ENCODE data around the gene LZIC.
"Not testable (repeated sequence)": the region's sequence is repeated elsewhere in the genome, so short reads cannot be mapped to it uniquely, and the experiment has no call there.

LZIC gene

DNA sequence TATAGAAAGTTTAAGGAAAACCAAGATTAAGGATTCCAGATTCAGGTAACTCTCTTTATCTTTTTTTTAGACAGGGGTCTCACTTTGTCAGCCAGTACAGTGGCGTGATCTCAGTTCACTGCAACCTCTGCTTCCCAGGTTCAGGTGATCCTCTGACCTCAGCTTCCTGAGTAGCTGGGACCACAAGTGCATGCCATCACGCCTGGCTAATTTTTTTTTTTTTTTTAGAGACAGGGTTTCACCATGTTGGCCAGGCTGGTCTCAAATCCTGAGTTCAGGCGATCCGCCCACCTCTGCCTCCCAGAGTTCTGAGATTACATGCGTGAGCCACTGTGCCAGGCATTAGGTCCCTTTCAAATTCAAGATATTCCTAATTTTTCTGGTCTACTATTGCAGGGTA is 15.9 kb downstream of the LZIC start:
- WGBS (ENCODE audit: insufficient coverage) = 92% methylated on average over 5 of the region's 5 CpGs
- CTCF ChIA-PET = interaction anchor here (0.6 to 1.1 kb wide), 2 partner anchors 15 to 132 kb away, joined by 3 to 4 read pairs; no protein-coding TSS in a partner anchor

DNA sequence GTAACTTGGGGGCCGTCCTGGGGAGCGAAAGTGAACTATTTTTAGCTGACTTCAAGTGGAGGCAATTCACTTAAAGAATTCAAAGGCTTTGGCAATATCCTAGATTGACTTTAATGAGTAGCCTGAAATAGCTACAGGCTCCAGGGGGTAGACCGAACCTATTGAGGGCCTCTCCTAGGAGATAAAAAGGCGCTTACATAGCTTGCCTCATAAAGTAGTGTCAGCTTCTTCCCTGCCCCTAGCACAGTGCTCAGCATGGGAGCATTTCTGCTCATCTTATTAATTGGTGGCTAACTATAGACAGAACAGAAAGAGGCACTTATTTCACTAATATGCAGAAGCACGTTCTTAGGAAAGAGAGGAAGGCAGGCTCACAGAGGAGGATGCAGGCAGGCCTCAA is 20.8 kb downstream of the LZIC start:
- no peak for DNase-seq
- no peak overlapping the region for H3K27ac ChIP-seq (ENCODE audit: insufficient read depth in 1 of 2, low read depth in 1 of 2, low read length in 2 of 2, poor library complexity in 1 of 2, severe bottlenecking in 2 of 2)
- H3K9me3 ChIP-seq (ENCODE audit: control extremely low read depth in 1 of 5, control insufficient read depth in 4 of 5, insufficient read depth in 2 of 5, low read depth in 1 of 5, low read length in 4 of 5) = no peaks in the 10 kb centered on the region
- H3K36me3 ChIP-seq (ENCODE audit: control insufficient read depth in 4 of 4, insufficient read depth in 4 of 4, low read length in 3 of 4) = no peaks in the 10 kb centered on the region
- H3K4me3 ChIP-seq (ENCODE audit: control insufficient read depth in 1 of 7, extremely low read depth in 1 of 7, insufficient read depth in 4 of 7, low read depth in 2 of 7, low read length in 6 of 7) = no peak overlapping the region
- ChIA-PET POLR2A (no interaction called here), CTCF (interaction anchor here (0.6 to 12.5 kb wide), 2 partner anchors 8 to 46 kb away, joined by 3 to 129 read pairs; no protein-coding TSS in a partner anchor)
- H3K4me1 ChIP-seq (ENCODE audit: control extremely low read depth in 1 of 4, control insufficient read depth in 4 of 4, insufficient read depth in 4 of 4, low read length in 3 of 4) = peaks cover 0 to 3% (median 0%) of the 10 kb centered on the region in 4 experiments
- WGBS (ENCODE audit: insufficient coverage) = 98% methylated on average over 4 of the region's 5 CpGs
- H3K27me3 ChIP-seq (replicated peaks in 2 of 5; ENCODE audit: control insufficient read depth in 4 of 5, insufficient read depth in 5 of 5, low read length in 4 of 5) = no peaks in the 10 kb centered on the region

More for the DNA sequence above, 15.9 kb downstream of the LZIC start:
- H3K4me3 ChIP-seq (ENCODE audit: control insufficient read depth in 1 of 7, extremely low read depth in 1 of 7, insufficient read depth in 4 of 7, low read depth in 2 of 7, low read length in 6 of 7) = no peak overlapping the region
- H3K4me1 ChIP-seq (ENCODE audit: control extremely low read depth in 1 of 4, control insufficient read depth in 4 of 4, insufficient read depth in 4 of 4, low read length in 3 of 4) = peaks cover 0 to 5% (median 0%) of the 10 kb centered on the region in 4 experiments
- no peaks in the 10 kb centered on the region for H3K27me3 ChIP-seq (replicated peaks in 2 of 5; ENCODE audit: control insufficient read depth in 4 of 5, insufficient read depth in 5 of 5, low read length in 4 of 5)
- DNase-seq = no peak
- H3K9me3 ChIP-seq (ENCODE audit: control extremely low read depth in 1 of 5, control insufficient read depth in 4 of 5, insufficient read depth in 2 of 5, low read depth in 1 of 5, low read length in 4 of 5) = no peaks in the 10 kb centered on the region
- H3K27ac ChIP-seq (ENCODE audit: insufficient read depth in 1 of 2, low read depth in 1 of 2, low read length in 2 of 2, poor library complexity in 1 of 2, severe bottlenecking in 2 of 2) = no peak overlapping the region
- POLR2A ChIA-PET = no interaction called here
- H3K36me3 ChIP-seq (ENCODE audit: control insufficient read depth in 4 of 4, insufficient read depth in 4 of 4, low read length in 3 of 4) = peaks cover 3 to 29% (median 16%) of the 10 kb centered on the region in 4 experiments

DNA sequence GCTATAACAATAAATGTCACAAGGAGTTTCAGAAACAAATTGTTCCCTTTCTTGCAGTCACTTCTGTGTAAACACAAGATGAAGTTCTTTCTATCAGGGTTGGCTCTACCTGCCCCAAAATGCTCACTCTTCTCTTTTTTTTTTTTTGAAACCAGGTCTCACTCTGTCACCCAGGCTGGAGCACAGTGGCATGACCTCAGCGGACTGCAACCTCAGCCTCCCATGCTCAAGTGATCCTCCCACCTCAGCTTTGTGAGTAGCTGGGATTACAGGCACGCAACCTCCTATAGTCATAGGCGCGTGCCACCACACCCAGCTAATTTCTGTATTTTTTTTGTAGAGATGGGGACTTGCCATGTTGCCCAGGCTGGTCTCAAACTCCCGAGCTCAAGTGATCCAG is 22.6 kb downstream of the LZIC start:
- ChIA-PET POLR2A (no interaction called here), CTCF (interaction anchor here (1.2 to 12.5 kb wide), 2 partner anchors 28 to 44 kb away, joined by 3 to 129 read pairs; no protein-coding TSS in a partner anchor)
- Histone ChIP-seq H3K36me3 (ENCODE audit: control insufficient read depth in 4 of 4, insufficient read depth in 4 of 4, low read length in 3 of 4) (no peaks in the 10 kb centered on the region), H3K27ac (ENCODE audit: insufficient read depth in 1 of 2, low read depth in 1 of 2, low read length in 2 of 2, poor library complexity in 1 of 2, severe bottlenecking in 2 of 2) (no peak overlapping the region), H3K4me3 (ENCODE audit: control insufficient read depth in 1 of 7, extremely low read depth in 1 of 7, insufficient read depth in 4 of 7, low read depth in 2 of 7, low read length in 6 of 7) (no peak overlapping the region), H3K4me1 (ENCODE audit: control extremely low read depth in 1 of 4, control insufficient read depth in 4 of 4, insufficient read depth in 4 of 4, low read length in 3 of 4) (no peaks in the 10 kb centered on the region), H3K9me3 (ENCODE audit: control extremely low read depth in 1 of 5, control insufficient read depth in 4 of 5, insufficient read depth in 2 of 5, low read depth in 1 of 5, low read length in 4 of 5) (no peaks in the 10 kb centered on the region), H3K27me3 (replicated peaks in 2 of 5; ENCODE audit: control insufficient read depth in 4 of 5, insufficient read depth in 5 of 5, low read length in 4 of 5) (no peaks in the 10 kb centered on the region)
- no peak for DNase-seq
- WGBS (ENCODE audit: insufficient coverage) = 100% methylated on average over 1 of the region's 5 CpGs

DNA sequence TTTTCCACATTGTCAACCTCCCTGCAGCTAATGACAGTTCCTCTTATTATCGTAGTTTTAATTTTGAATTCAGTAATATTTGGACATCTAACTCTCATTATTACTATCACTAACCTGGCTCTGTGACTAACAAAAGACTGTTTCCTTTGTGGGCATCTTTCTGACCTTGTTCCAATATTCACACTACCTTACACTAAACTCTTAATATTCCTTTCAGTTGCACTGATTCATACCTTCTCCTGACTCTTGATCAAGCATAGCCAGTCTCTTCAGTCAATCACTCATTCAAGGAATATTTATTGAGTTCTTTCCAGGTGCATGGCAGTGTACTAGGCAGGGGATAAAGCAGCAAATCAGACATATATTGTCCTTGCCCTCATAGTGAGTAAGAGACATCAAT is 25.3 kb downstream of the LZIC start:
- no peak overlapping the region for H3K27ac ChIP-seq (ENCODE audit: insufficient read depth in 1 of 2, low read depth in 1 of 2, low read length in 2 of 2, poor library complexity in 1 of 2, severe bottlenecking in 2 of 2)
- ChIA-PET CTCF (interaction anchor here (1.2 to 12.5 kb wide), 2 partner anchors 42 to 302 kb away, joined by 3 to 129 read pairs; no protein-coding TSS in a partner anchor), POLR2A (no interaction called here)
- no peaks in the 10 kb centered on the region for H3K36me3 ChIP-seq (ENCODE audit: control insufficient read depth in 4 of 4, insufficient read depth in 4 of 4, low read length in 3 of 4)
- no CpG with 5 or more reads among the region's 1 CpG for WGBS (ENCODE audit: insufficient coverage)
- no peaks in the 10 kb centered on the region for H3K9me3 ChIP-seq (ENCODE audit: control extremely low read depth in 1 of 5, control insufficient read depth in 4 of 5, insufficient read depth in 2 of 5, low read depth in 1 of 5, low read length in 4 of 5)
- H3K4me1 ChIP-seq (ENCODE audit: control extremely low read depth in 1 of 4, control insufficient read depth in 4 of 4, insufficient read depth in 4 of 4, low read length in 3 of 4) = no peaks in the 10 kb centered on the region
- DNase-seq = no peak
- no peak overlapping the region for H3K4me3 ChIP-seq (ENCODE audit: control insufficient read depth in 1 of 7, extremely low read depth in 1 of 7, insufficient read depth in 4 of 7, low read depth in 2 of 7, low read length in 6 of 7)
- no peaks in the 10 kb centered on the region for H3K27me3 ChIP-seq (replicated peaks in 2 of 5; ENCODE audit: control insufficient read depth in 4 of 5, insufficient read depth in 5 of 5, low read length in 4 of 5)

DNA sequence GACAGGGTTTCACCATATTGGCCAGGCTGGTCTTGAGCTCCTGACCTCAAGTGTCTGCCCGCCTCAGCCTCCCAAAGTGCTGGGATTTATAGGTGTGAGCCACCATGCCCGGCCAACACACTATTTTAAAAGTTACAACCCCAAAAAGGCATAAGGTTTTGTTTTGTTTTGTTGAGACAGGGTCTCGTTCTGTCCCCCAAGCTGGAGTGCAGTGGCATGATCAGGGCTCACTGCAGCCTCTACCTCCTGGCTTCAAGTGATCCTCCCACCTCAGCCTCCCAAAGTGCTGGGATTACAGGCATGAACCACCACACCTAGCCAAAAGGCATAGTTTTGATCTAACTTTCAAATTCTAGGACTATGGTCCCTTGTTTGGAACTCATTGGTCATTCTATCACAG is 25.7 kb downstream of the LZIC start:
- not testable (repeated sequence) for H3K36me3 ChIP-seq (ENCODE audit: control insufficient read depth in 4 of 4, insufficient read depth in 4 of 4, low read length in 3 of 4); DNase-seq; H3K4me1 ChIP-seq (ENCODE audit: control extremely low read depth in 1 of 4, control insufficient read depth in 4 of 4, insufficient read depth in 4 of 4, low read length in 3 of 4); H3K9me3 ChIP-seq (ENCODE audit: control extremely low read depth in 1 of 5, control insufficient read depth in 4 of 5, insufficient read depth in 2 of 5, low read depth in 1 of 5, low read length in 4 of 5); H3K4me3 ChIP-seq (ENCODE audit: control insufficient read depth in 1 of 7, extremely low read depth in 1 of 7, insufficient read depth in 4 of 7, low read depth in 2 of 7, low read length in 6 of 7); H3K27me3 ChIP-seq (replicated peaks in 2 of 5; ENCODE audit: control insufficient read depth in 4 of 5, insufficient read depth in 5 of 5, low read length in 4 of 5); H3K27ac ChIP-seq (ENCODE audit: insufficient read depth in 1 of 2, low read depth in 1 of 2, low read length in 2 of 2, poor library complexity in 1 of 2, severe bottlenecking in 2 of 2)
- POLR2A ChIA-PET = interaction anchor here (0.6 kb wide), 1 partner anchor 477 kb away, joined by 3 read pairs; no protein-coding TSS in a partner anchor
- WGBS (ENCODE audit: insufficient coverage) = 100% methylated on average over 1 of the region's 3 CpGs
- CTCF ChIA-PET = interaction anchor here (0.6 to 12.5 kb wide), 5 partner anchors 16 to 1728 kb away, joined by 3 to 129 read pairs (median 4); no protein-coding TSS in a partner anchor

DNA sequence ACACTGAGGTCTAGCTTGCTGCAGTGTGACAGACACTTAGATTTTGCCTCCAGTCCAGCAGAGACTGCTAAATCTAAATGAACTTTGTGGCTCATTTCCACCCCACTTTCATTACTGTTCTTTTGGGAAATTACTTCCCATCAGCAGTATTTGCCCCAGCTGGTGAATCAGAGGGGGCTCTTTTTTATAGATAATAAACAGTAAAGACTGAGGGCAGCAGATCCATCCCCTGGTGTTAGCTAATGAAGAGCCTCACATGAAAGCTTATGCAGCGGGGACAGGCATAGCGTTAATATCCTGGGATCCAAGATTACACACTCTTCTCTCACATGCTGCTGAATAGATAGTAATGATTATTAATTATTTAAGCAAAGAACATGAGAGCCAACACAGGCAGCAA is 26.7 kb downstream of the LZIC start:
- Histone ChIP-seq H3K9me3 (ENCODE audit: control extremely low read depth in 1 of 5, control insufficient read depth in 4 of 5, insufficient read depth in 2 of 5, low read depth in 1 of 5, low read length in 4 of 5) (no peaks in the 10 kb centered on the region), H3K27ac (ENCODE audit: insufficient read depth in 1 of 2, low read depth in 1 of 2, low read length in 2 of 2, poor library complexity in 1 of 2, severe bottlenecking in 2 of 2) (no peak overlapping the region), H3K27me3 (replicated peaks in 2 of 5; ENCODE audit: control insufficient read depth in 4 of 5, insufficient read depth in 5 of 5, low read length in 4 of 5) (no peaks in the 10 kb centered on the region), H3K4me1 (ENCODE audit: control extremely low read depth in 1 of 4, control insufficient read depth in 4 of 4, insufficient read depth in 4 of 4, low read length in 3 of 4) (peaks cover 0 to 10% (median under 1%) of the 10 kb centered on the region in 4 experiments), H3K36me3 (ENCODE audit: control insufficient read depth in 4 of 4, insufficient read depth in 4 of 4, low read length in 3 of 4) (no peaks in the 10 kb centered on the region), H3K4me3 (ENCODE audit: control insufficient read depth in 1 of 7, extremely low read depth in 1 of 7, insufficient read depth in 4 of 7, low read depth in 2 of 7, low read length in 6 of 7) (no peak overlapping the region)
- ChIA-PET CTCF (interaction anchor here (1.2 to 12.5 kb wide), 4 partner anchors 17 to 48 kb away, joined by 3 to 129 read pairs (median 4); no protein-coding TSS in a partner anchor), POLR2A (interaction anchor here (0.6 kb wide), 1 partner anchor 31 kb away, joined by 3 read pairs; no protein-coding TSS in a partner anchor)
- DNase-seq = no peak
- no CpG with 5 or more reads among the region's 2 CpGs for WGBS (ENCODE audit: insufficient coverage)

DNA sequence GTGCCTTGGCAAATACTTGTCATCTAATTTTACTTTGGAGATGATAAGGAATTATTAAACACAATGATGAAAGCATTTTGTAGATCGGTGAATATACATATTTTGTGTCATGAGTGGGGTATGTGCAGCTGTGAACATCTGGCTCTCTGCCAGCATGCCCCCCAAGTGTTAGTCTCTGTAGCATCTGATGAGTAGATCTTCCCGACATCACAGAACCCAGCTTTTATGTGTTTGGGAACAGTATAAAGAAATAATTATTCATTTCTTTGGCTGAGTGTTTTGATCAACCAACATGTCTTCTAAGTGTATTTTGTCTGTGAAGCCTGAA is 28.6 kb downstream of the LZIC start:
- H3K27ac ChIP-seq (ENCODE audit: insufficient read depth in 1 of 2, low read depth in 1 of 2, low read length in 2 of 2, poor library complexity in 1 of 2, severe bottlenecking in 2 of 2) = no peak overlapping the region
- CTCF ChIA-PET = interaction anchor here (1.0 to 12.5 kb wide), 19 partner anchors 9 to 133 kb away, joined by 3 to 129 read pairs (median 4); no protein-coding TSS in a partner anchor
- peaks cover 0 to 20% (median 5%) of the 10 kb centered on the region in 4 experiments for H3K4me1 ChIP-seq (ENCODE audit: control extremely low read depth in 1 of 4, control insufficient read depth in 4 of 4, insufficient read depth in 4 of 4, low read length in 3 of 4)
- no peaks in the 10 kb centered on the region for H3K9me3 ChIP-seq (ENCODE audit: control extremely low read depth in 1 of 5, control insufficient read depth in 4 of 5, insufficient read depth in 2 of 5, low read depth in 1 of 5, low read length in 4 of 5)
- DNase-seq = no peak
- no peaks in the 10 kb centered on the region for H3K27me3 ChIP-seq (replicated peaks in 2 of 5; ENCODE audit: control insufficient read depth in 4 of 5, insufficient read depth in 5 of 5, low read length in 4 of 5)
- H3K36me3 ChIP-seq (ENCODE audit: control insufficient read depth in 4 of 4, insufficient read depth in 4 of 4, low read length in 3 of 4) = no peaks in the 10 kb centered on the region
- POLR2A ChIA-PET = no interaction called here
- no peak overlapping the region for H3K4me3 ChIP-seq (ENCODE audit: control insufficient read depth in 1 of 7, extremely low read depth in 1 of 7, insufficient read depth in 4 of 7, low read depth in 2 of 7, low read length in 6 of 7)
- WGBS (ENCODE audit: insufficient coverage) = 95% methylated on average over 2 of the region's 2 CpGs
